K562 (cell line): Measurements from ENCODE around the gene KCP. TPM values are rescaled to one million over a fixed set of nuclear protein-coding genes. Genes with fewer than 3 reads are reported as not detected.

ENCODE experiments used
- CAMTA2 ChIP-seq: fragments of 250-450 bp; sonication (Bioruptor Pico); conservative IDR thresholded peaks from 2 replicates; pipeline ENCODE4 v1.5.1; 2022
- CBX2 ChIP-seq: fragments of 200-600 bp; sonication (generic); IDR thresholded peaks from one replicate; pipeline ENCODE4 v1.6.1; 2012; ENCODE audit warnings: mild to moderate bottlenecking, low read length, inconsistent platforms; ENCODE audit not compliant: insufficient read depth, poor library complexity, severe bottlenecking
- DDX20 ChIP-seq: fragments of 450-650 bp; IDR thresholded peaks from 2 replicates; pipeline ENCODE4 v1.6.1; 2016; ENCODE audit warnings: missing genetic modification characterization, low read depth, mild to moderate bottlenecking, missing compliant biosample characterization, moderate library complexity
- FOXK1 ChIP-seq: sonication (generic); formaldehyde crosslinking; IDR thresholded peaks from 2 replicates; pipeline ENCODE4 v1.8.0; 2022; ENCODE audit warnings: missing genetic modification reagents, mild to moderate bottlenecking, borderline replicate concordance
- KDM4B ChIP-seq, 2 experiments: fragments of 450-650 bp in 1 of 2; sonication (generic) in 1 of 2; IDR thresholded peaks; 2 replicates each; pipeline ENCODE4 v1.6.1; 2016 to 2017; ENCODE audit warnings: borderline replicate concordance in 2 of 2, antibody characterized with exemption in 1 of 2, low read depth in 1 of 2, mild to moderate bottlenecking in 1 of 2
- KLF1 ChIP-seq: fragments of 450-650 bp; IDR thresholded peaks from 2 replicates; pipeline ENCODE4 v1.6.1; 2016; ENCODE audit warnings: missing genetic modification characterization, missing compliant biosample characterization
- MTA1 ChIP-seq: fragments of 450-650 bp; IDR thresholded peaks from 2 replicates; pipeline ENCODE4 v1.6.1; 2017; ENCODE audit warnings: borderline replicate concordance
- MYNN ChIP-seq, 2 experiments: sonication (generic); formaldehyde crosslinking in 1 of 2; IDR thresholded peaks; 2 replicates each; pipeline versions ENCODE4 v1.5.0 to v1.6.1; 2016 to 2020; ENCODE audit warnings: antibody characterized with exemption in 1 of 2, missing genetic modification reagents in 1 of 2
- OTX1 ChIP-seq: fragments of 450-650 bp; formaldehyde crosslinking; IDR thresholded peaks from 2 replicates; pipeline ENCODE4 v1.4.0; 2022; ENCODE audit warnings: mild to moderate bottlenecking
- PHF21A ChIP-seq: fragments of 450-650 bp; IDR thresholded peaks from 2 replicates; pipeline ENCODE4 v1.6.1; 2017; ENCODE audit warnings: low read depth, borderline replicate concordance
- POLR2AphosphoS5 ChIP-seq: IDR thresholded peaks from 2 replicates; pipeline ENCODE4 v1.6.1; 2011; ENCODE audit warnings: mild to moderate bottlenecking, low read depth, low read length, moderate library complexity; ENCODE audit not compliant: control insufficient read depth, insufficient read depth
- PRPF4 ChIP-seq: fragments of 200-400 bp; formaldehyde crosslinking; IDR thresholded peaks from one replicate; pipeline ENCODE4 v1.6.1; 2017; ENCODE audit warnings: low read length, low read depth, mild to moderate bottlenecking; ENCODE audit not compliant: insufficient read depth, poor library complexity, severe bottlenecking
- RBM17 ChIP-seq: fragments of 200-400 bp; formaldehyde crosslinking; IDR thresholded peaks from 2 replicates; pipeline ENCODE4 v1.6.1; 2017; ENCODE audit warnings: low read depth, mild to moderate bottlenecking, low read length, borderline replicate concordance
- SMAD1 ChIP-seq: fragments of 150-350 bp; IDR thresholded peaks from 2 replicates; pipeline ENCODE4 v1.6.1; 2014; ENCODE audit warnings: low read length, low read depth; ENCODE audit not compliant: partially characterized antibody
- SMAD2 ChIP-seq: fragments of 150-350 bp; IDR thresholded peaks from 2 replicates; pipeline ENCODE4 v1.6.1; 2014; ENCODE audit warnings: low read depth, mild to moderate bottlenecking, low read length
- SMAD4 ChIP-seq: fragments of 250-450 bp; sonication (Bioruptor Pico); conservative IDR thresholded peaks from 2 replicates; pipeline ENCODE4 v1.8.0; 2021; ENCODE audit warnings: inconsistent platforms, mild to moderate bottlenecking, moderate library complexity
- YY1 ChIP-seq, 3 experiments: IDR thresholded peaks; 2 replicates each; pipeline ENCODE4 v1.6.1; 2011; ENCODE audit warnings: low read length in 2 of 3, mild to moderate bottlenecking in 2 of 3, moderate library complexity in 2 of 3, borderline replicate concordance in 1 of 3, control low read depth in 1 of 3, low read depth in 1 of 3; ENCODE audit not compliant: insufficient read depth in 3 of 3, insufficient replicate concordance in 2 of 3, control insufficient read depth in 1 of 3, insufficient read length in 1 of 3; ENCODE audit errors: extremely low read depth in 1 of 3
- ZNF174 ChIP-seq: fragments of 250-450 bp; sonication (Bioruptor Pico); IDR thresholded peaks from 2 replicates; pipeline ENCODE4 v1.4.0; 2020; ENCODE audit warnings: mild to moderate bottlenecking
- ZNF212 ChIP-seq: fragments of 450-650 bp; formaldehyde crosslinking; IDR thresholded peaks from 2 replicates; pipeline ENCODE4 v1.4.0; 2020; ENCODE audit warnings: mild to moderate bottlenecking
- ZNF354B ChIP-seq: fragments of 250-450 bp; sonication (Bioruptor Pico); IDR thresholded peaks from 2 replicates; pipeline ENCODE4 v1.4.0; 2020
- ZNF551 ChIP-seq: fragments of 250-450 bp; sonication (Bioruptor Pico); IDR thresholded peaks from 2 replicates; pipeline ENCODE4 v1.5.0; 2021; ENCODE audit warnings: mild to moderate bottlenecking, moderate library complexity
- ZNF584 ChIP-seq: fragments of 200-800 bp; sonication (Bioruptor generic); IDR thresholded peaks from 2 replicates; pipeline ENCODE4 v1.6.1; 2016; ENCODE audit warnings: low read depth, mild to moderate bottlenecking, missing genetic modification characterization, missing compliant biosample characterization
- polyA plus RNA-seq, 8 experiments: library from polyadenylated mRNA; depleted of rRNA in 4 of 8; stranded (reverse) in 5 of 8; unstranded in 3 of 8; fragments of >200 nt; fragmentation: Nextera tagmentation in 2 of 8; fragmentation: Illumina TruSeq in 1 of 8; extraction: Ambion mirVana in 2 of 8; extraction: Trizol in 1 of 8; gene quantifications; 2 replicates each; pipeline versions ENCODE4 v1.2.1 to v1.2.3, GENCODE V29; 2011 to 2014; ENCODE audit warnings: inconsistent platforms in 1 of 8, missing spikeins in 1 of 8
- total RNA-seq, 7 experiments: library from RNA; depleted of rRNA in 6 of 7; stranded (reverse); fragments of >200 nt in 6 of 7; fragmentation: Illumina TruSeq in 2 of 7; extraction: Trizol in 2 of 7; gene quantifications; 2 replicates each; pipeline versions ENCODE4 v1.2.1 to v1.2.3, GENCODE V29; 2011 to 2021; ENCODE audit warnings: low replicate concordance in 1 of 7
- TF ChIP-seq, protein P1 (sequence below), 3 experiments: IDR thresholded peaks in 2 of 3; conservative IDR thresholded peaks in 1 of 3; 2 replicates each; pipeline ENCODE4 v1.5.1; 2011 to 2012; ENCODE audit warnings: low read length in 3 of 3, mild to moderate bottlenecking in 3 of 3, control low read depth in 2 of 3, improper control_type of control experiment in 1 of 3, inconsistent platforms in 1 of 3, low read depth in 1 of 3, mixed read lengths in 1 of 3, moderate library complexity in 1 of 3; ENCODE audit not compliant: insufficient read depth in 2 of 3
- TF ChIP-seq, protein P2 (sequence below): sonication (generic); formaldehyde crosslinking; IDR thresholded peaks from 2 replicates; pipeline ENCODE4 v1.9.0; 2022; ENCODE audit warnings: mild to moderate bottlenecking, missing genetic modification reagents

Gene KCP
- total and polyA plus RNA-seq, 9 of the 15 experiments (the other 6 are each of a cell fraction or from before 2014, with no cell fraction given), result 0.06 to 0.17 (median 0.12) TPM; not detected in 3

DNA sequence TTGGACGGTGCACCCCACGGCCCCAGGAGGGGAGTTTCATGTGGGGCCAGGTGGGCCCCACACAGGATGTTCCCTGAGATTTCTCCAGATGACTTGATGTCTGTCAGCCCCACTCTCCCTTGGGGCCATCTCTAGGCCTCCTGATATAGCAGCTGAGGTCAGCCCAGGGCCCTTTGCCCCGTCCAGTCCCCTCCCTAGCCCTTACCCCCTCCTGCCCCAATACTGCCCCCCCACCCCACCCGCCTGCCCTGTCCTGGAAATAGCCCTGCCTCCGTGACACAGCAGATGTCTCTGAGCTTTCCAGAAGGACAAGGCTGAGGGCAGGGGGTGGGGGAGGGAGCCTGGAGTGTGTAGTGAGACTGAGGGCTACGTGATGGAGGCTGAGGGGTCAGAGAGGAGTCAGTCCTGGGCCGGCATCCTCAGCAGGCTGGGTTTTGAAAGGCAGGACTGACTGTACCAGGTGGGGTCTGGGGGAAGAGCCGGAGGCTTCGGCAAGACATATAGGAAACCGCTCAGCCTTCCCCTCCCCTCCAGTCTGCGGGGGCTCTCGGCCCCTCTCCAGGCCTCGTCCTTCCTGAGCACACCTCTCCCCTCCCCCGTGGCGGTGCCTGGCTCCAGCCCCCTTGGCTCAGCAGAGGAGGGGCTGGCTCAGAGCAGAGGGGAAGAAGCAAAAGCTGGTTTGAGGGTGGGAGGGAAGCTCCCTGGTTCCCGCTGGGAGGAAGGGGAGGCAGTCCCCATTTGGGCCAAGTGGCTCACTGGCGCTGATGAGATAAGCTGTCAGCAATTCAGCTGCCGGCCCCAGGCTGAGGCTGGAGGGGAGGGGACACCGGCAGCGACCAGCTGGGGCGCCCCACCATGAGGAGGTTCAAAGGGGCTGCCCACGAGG is 78.3 kb downstream of the KCP start (continued):
- TF ChIP-seq DDX20 (tag) (no peak), MTA1 (0 out of 2 replicates have a peak, but pooled peaks have one; percentile 13), MYNN (IDR thresholded peaks at IDR 0.05) (peak; percentile 85; the same call in 1 of the 2 replicates), MYNN (CRISPR knock-in tag; IDR thresholded peaks at IDR 0.05) (no peak), PHF21A (no peak), FOXK1 (CRISPR knock-in tag) (no peak), ZNF584 (CRISPR knock-in tag) (no peak), CAMTA2 (CRISPR knock-in tag) (peak; percentile 9; the same call in 1 of the 2 replicates), SMAD2 (no peak), RBM17 (no peak), ZNF174 (CRISPR knock-in tag) (no peak), KLF1 (tag) (no peak; the same call in 1 of the 2 replicates), CBX2 (no peak), KDM4B (IDR thresholded peaks at IDR 0.05; ENCODE audit: borderline replicate concordance in 2 of 2, low read depth in 1 of 2) (peak in 1 of 2 experiments; percentile 17; a peak in 1 of 4 replicates), ZNF551 (CRISPR knock-in tag) (no peak), YY1 (IDR thresholded peaks at IDR 0.05; ENCODE audit: borderline replicate concordance in 1 of 3, control insufficient read depth in 1 of 3, extremely low read depth in 1 of 3, insufficient read depth in 3 of 3, insufficient read length in 1 of 3, insufficient replicate concordance in 2 of 3, low read depth in 1 of 3, low read length in 2 of 3) (peak in 2 of 3 experiments; percentile 4 to 56), ZNF212 (CRISPR knock-in tag) (no peak), POLR2AphosphoS5 (peak; percentile 32; the same call in 1 of the 2 replicates), SMAD1 (peak; percentile 17), OTX1 (CRISPR knock-in tag) (peak; percentile 57; the same call in 1 of the 2 replicates), SMAD4 (CRISPR knock-in tag) (peak; percentile 80), ZNF354B (CRISPR knock-in tag) (no peak), PRPF4 (no peak)
- TF ChIP-seq, protein P1, sequence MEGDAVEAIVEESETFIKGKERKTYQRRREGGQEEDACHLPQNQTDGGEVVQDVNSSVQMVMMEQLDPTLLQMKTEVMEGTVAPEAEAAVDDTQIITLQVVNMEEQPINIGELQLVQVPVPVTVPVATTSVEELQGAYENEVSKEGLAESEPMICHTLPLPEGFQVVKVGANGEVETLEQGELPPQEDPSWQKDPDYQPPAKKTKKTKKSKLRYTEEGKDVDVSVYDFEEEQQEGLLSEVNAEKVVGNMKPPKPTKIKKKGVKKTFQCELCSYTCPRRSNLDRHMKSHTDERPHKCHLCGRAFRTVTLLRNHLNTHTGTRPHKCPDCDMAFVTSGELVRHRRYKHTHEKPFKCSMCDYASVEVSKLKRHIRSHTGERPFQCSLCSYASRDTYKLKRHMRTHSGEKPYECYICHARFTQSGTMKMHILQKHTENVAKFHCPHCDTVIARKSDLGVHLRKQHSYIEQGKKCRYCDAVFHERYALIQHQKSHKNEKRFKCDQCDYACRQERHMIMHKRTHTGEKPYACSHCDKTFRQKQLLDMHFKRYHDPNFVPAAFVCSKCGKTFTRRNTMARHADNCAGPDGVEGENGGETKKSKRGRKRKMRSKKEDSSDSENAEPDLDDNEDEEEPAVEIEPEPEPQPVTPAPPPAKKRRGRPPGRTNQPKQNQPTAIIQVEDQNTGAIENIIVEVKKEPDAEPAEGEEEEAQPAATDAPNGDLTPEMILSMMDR (IDR thresholded peaks at IDR 0.05 in 2 of 3, conservative IDR thresholded peaks at IDR 0.05 in 1 of 3; ENCODE audit: insufficient read depth in 2 of 3, low read depth in 1 of 3, low read length in 3 of 3), result peak in 2 of 3 experiments; percentile 15 to 31; a peak in 3 of 6 replicates
- TF ChIP-seq, protein P2, sequence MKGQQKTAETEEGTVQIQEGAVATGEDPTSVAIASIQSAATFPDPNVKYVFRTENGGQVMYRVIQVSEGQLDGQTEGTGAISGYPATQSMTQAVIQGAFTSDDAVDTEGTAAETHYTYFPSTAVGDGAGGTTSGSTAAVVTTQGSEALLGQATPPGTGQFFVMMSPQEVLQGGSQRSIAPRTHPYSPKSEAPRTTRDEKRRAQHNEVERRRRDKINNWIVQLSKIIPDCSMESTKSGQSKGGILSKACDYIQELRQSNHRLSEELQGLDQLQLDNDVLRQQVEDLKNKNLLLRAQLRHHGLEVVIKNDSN, result 0 out of 2 replicates have a peak, but pooled peaks have one; percentile 10
